HepG2 (cell line): ENCODE measurements around the gene RUVBL2. TPM values are rescaled to one million over a fixed set of nuclear protein-coding genes. Genes with fewer than 3 reads are reported as not detected.

Source experiments
- GABPB1 ChIP-seq: IDR thresholded peaks from 2 replicates; pipeline ENCODE4 v1.6.1; 2016; ENCODE audit warnings: mild to moderate bottlenecking, missing genetic modification reagents, moderate library complexity, missing compliant biosample characterization
- HDAC1 ChIP-seq: sonication (generic); formaldehyde crosslinking; IDR thresholded peaks from 2 replicates; pipeline ENCODE4 v1.5.1; 2020; ENCODE audit warnings: mild to moderate bottlenecking, missing genetic modification reagents
- HNF1B ChIP-seq: sonication (generic); formaldehyde crosslinking; IDR thresholded peaks from 2 replicates; pipeline ENCODE4 v1.5.1; 2020; ENCODE audit warnings: mild to moderate bottlenecking, moderate library complexity, missing genetic modification reagents
- MAX ChIP-seq: IDR thresholded peaks from 2 replicates; pipeline ENCODE4 v1.6.1; 2012; ENCODE audit warnings: inconsistent platforms
- SAP130 ChIP-seq: IDR thresholded peaks from 2 replicates; pipeline ENCODE4 v1.6.1; 2016; ENCODE audit warnings: low read depth
- SIX1 ChIP-seq: sonication (generic); formaldehyde crosslinking; IDR thresholded peaks from 2 replicates; pipeline ENCODE4 v1.4.0; 2020; ENCODE audit warnings: missing genetic modification reagents, borderline replicate concordance
- SOX5 ChIP-seq: IDR thresholded peaks from 2 replicates; pipeline ENCODE4 v1.6.1; 2016; ENCODE audit warnings: borderline replicate concordance
- USF2 ChIP-seq, 2 experiments: sonication (generic) in 1 of 2; formaldehyde crosslinking in 1 of 2; IDR thresholded peaks; 2 replicates each; pipeline versions ENCODE4 v1.5.1 to v1.6.1; 2011 to 2020; ENCODE audit warnings: borderline replicate concordance in 1 of 2, low read depth in 1 of 2, low read length in 1 of 2, mild to moderate bottlenecking in 1 of 2, missing genetic modification reagents in 1 of 2, moderate library complexity in 1 of 2
- YEATS2 ChIP-seq: sonication (generic); formaldehyde crosslinking; IDR thresholded peaks from 2 replicates; pipeline ENCODE4 v1.4.0; 2020; ENCODE audit warnings: missing genetic modification reagents, borderline replicate concordance
- ZNF430 ChIP-seq: sonication (generic); formaldehyde crosslinking; IDR thresholded peaks from 2 replicates; pipeline ENCODE4 v1.9.0; 2021; ENCODE audit warnings: mild to moderate bottlenecking, missing genetic modification reagents
- ZNF580 ChIP-seq: IDR thresholded peaks from 2 replicates; pipeline ENCODE4 v1.6.1; 2016; ENCODE audit warnings: low read depth, borderline replicate concordance
- polyA plus RNA-seq, 8 experiments: library from polyadenylated mRNA; depleted of rRNA in 3 of 8; stranded (reverse) in 7 of 8; unstranded in 1 of 8; fragments of >200 nt; fragmentation: Illumina TruSeq in 4 of 8; extraction: Trizol in 4 of 8; gene quantifications; 2 replicates each; pipeline versions ENCODE4 v1.2.1 to v1.2.3, GENCODE V29; 2011 to 2016; ENCODE audit warnings: low read depth in 4 of 8, missing spikeins in 1 of 8, mixed read lengths in 1 of 8; ENCODE audit not compliant: insufficient read depth in 1 of 8
- total RNA-seq, 5 experiments: library from RNA; depleted of rRNA; stranded (reverse); fragments of >200 nt; fragmentation: Illumina TruSeq; extraction: Trizol; gene quantifications; 2 replicates each; pipeline ENCODE4 v1.2.3, GENCODE V29; 2016; ENCODE audit warnings: low read depth in 1 of 5
- TF ChIP-seq, protein P1 (sequence below): sonication (generic); formaldehyde crosslinking; conservative IDR thresholded peaks from 2 replicates; pipeline ENCODE4 v1.4.0; 2020; ENCODE audit warnings: mild to moderate bottlenecking, missing genetic modification reagents, moderate library complexity
- TF ChIP-seq, protein P2 (sequence below): sonication (generic); formaldehyde crosslinking; IDR thresholded peaks from 2 replicates; pipeline ENCODE4 v1.5.0; 2020; ENCODE audit warnings: mild to moderate bottlenecking, missing genetic modification reagents, borderline replicate concordance
- TF ChIP-seq, protein P3 (sequence below): sonication (generic); formaldehyde crosslinking; IDR thresholded peaks from 2 replicates; pipeline ENCODE4 v1.4.0; 2020; ENCODE audit warnings: missing genetic modification reagents

Gene RUVBL2
- total and polyA plus RNA-seq, 2 of the 13 experiments (the other 11 are each of a cell fraction or from before 2014, with no cell fraction given) = 120 to 122 TPM

DNA sequence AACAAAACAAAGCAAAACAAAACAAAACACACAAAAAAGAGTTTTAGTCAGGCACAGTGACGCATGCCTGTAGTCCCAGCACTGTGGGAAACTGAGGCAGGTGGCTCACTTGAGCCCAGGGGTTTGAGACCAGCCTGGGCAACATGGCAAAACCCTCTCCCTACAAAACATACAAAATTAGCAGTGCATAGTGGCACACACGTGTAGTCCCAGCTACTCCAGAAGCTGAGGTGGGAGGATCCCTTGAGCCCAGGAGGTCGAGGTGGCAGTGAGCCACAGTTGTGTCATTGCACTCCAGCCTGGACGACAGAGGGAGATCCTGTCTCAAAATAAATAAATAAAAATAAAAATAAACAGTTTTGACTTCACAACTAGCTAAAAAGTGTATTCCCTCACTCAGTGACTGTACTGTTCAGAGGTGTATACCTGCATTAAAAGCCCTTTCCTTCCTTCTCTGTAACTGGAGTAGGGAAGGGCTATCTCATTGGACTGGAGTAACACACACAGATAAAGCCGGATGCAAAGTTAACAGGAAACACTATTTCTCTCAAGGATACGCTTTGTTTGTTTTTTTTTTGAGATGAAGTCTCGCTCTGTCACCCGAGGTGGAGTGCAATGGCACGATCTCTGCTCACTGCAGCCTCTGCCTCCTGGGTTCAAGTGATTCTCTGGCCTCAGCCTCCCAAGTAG lies 42.7 kb upstream of the RUVBL2 start (continued):
- TF ChIP-seq, protein P1, sequence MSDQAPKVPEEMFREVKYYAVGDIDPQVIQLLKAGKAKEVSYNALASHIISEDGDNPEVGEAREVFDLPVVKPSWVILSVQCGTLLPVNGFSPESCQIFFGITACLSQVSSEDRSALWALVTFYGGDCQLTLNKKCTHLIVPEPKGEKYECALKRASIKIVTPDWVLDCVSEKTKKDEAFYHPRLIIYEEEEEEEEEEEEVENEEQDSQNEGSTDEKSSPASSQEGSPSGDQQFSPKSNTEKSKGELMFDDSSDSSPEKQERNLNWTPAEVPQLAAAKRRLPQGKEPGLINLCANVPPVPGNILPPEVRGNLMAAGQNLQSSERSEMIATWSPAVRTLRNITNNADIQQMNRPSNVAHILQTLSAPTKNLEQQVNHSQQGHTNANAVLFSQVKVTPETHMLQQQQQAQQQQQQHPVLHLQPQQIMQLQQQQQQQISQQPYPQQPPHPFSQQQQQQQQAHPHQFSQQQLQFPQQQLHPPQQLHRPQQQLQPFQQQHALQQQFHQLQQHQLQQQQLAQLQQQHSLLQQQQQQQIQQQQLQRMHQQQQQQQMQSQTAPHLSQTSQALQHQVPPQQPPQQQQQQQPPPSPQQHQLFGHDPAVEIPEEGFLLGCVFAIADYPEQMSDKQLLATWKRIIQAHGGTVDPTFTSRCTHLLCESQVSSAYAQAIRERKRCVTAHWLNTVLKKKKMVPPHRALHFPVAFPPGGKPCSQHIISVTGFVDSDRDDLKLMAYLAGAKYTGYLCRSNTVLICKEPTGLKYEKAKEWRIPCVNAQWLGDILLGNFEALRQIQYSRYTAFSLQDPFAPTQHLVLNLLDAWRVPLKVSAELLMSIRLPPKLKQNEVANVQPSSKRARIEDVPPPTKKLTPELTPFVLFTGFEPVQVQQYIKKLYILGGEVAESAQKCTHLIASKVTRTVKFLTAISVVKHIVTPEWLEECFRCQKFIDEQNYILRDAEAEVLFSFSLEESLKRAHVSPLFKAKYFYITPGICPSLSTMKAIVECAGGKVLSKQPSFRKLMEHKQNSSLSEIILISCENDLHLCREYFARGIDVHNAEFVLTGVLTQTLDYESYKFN (CRISPR knock-in tag) = peak; percentile 46; the same call in 1 of the 2 replicates
- TF ChIP-seq SIX1 (peak; percentile 11; the same call in 1 of the 2 replicates), USF2 (IDR thresholded peaks at IDR 0.05; ENCODE audit: low read depth, low read length) (no peak), USF2 (CRISPR knock-in tag; IDR thresholded peaks at IDR 0.05; ENCODE audit: borderline replicate concordance) (no peak), YEATS2 (CRISPR knock-in tag) (peak; percentile 41; the same call in 1 of the 2 replicates), SOX5 (CRISPR knock-in tag) (peak; percentile 33; the same call in 1 of the 2 replicates), GABPB1 (CRISPR knock-in tag) (0 out of 2 replicates have a peak, but pooled peaks have one; percentile 15), ZNF580 (CRISPR knock-in tag) (0 out of 2 replicates have a peak, but pooled peaks have one; percentile 4), MAX (0 out of 2 replicates have a peak, but pooled peaks have one; percentile 10), HDAC1 (CRISPR knock-in tag) (0 out of 2 replicates have a peak, but pooled peaks have one; percentile 22), HNF1B (peak; percentile 47; the same call in 1 of the 2 replicates), SAP130 (CRISPR knock-in tag) (0 out of 2 replicates have a peak, but pooled peaks have one; percentile 39), ZNF430 (CRISPR knock-in tag) (peak; percentile 20; the same call in 1 of the 2 replicates)
- TF ChIP-seq, protein P2, sequence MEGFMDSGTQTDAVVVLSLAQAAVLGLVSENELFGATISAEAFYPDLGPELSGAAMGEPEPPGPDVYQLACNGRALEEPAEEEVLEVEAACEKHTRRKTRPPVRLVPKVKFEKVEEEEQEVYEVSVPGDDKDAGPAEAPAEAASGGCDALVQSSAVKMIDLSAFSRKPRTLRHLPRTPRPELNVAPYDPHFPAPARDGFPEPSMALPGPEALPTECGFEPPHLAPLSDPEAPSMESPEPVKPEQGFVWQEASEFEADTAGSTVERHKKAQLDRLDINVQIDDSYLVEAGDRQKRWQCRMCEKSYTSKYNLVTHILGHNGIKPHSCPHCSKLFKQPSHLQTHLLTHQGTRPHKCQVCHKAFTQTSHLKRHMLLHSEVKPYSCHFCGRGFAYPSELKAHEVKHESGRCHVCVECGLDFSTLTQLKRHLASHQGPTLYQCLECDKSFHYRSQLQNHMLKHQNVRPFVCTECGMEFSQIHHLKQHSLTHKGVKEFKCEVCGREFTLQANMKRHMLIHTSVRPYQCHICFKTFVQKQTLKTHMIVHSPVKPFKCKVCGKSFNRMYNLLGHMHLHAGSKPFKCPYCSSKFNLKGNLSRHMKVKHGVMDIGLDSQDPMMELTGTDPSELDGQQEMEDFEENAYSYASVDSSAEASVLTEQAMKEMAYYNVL (CRISPR knock-in tag) = 0 out of 2 replicates have a peak, but pooled peaks have one; percentile 31
- TF ChIP-seq, protein P3, sequence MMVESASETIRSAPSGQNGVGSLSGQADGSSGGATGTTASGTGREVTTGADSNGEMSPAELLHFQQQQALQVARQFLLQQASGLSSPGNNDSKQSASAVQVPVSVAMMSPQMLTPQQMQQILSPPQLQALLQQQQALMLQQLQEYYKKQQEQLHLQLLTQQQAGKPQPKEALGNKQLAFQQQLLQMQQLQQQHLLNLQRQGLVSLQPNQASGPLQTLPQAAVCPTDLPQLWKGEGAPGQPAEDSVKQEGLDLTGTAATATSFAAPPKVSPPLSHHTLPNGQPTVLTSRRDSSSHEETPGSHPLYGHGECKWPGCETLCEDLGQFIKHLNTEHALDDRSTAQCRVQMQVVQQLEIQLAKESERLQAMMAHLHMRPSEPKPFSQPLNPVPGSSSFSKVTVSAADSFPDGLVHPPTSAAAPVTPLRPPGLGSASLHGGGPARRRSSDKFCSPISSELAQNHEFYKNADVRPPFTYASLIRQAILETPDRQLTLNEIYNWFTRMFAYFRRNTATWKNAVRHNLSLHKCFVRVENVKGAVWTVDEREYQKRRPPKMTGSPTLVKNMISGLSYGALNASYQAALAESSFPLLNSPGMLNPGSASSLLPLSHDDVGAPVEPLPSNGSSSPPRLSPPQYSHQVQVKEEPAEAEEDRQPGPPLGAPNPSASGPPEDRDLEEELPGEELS (CRISPR knock-in tag) = 0 out of 2 replicates have a peak, but pooled peaks have one; percentile 32
